Measurements from ENCODE around the gene NDUFS3. TPM values are rescaled to one million over a fixed set of nuclear protein-coding genes. Genes with fewer than 3 reads are reported as not detected.
A peak's percentile ranks its signal among the peaks of the same experiment; 100 is the strongest.

NDUFS3 gene
- total RNA-seq, 1 donor from 2014 or later = 151 TPM

GRCh38 chr11:47589584-47589976, 10.7 kb downstream of the NDUFS3 start:
- Mint-ChIP-seq H3K36me3 (ENCODE audit: low read depth) (no peaks in the 10 kb centered on the region), H3K27me3 (peaks cover 18% of the 10 kb centered on the region), H3K27ac (no peak overlapping the region), H3K4me3 (no peak overlapping the region), H3K4me1 (peaks cover 10% of the 10 kb centered on the region), H3K9me3 (no peaks in the 10 kb centered on the region)
- intact Hi-C loops (cut with micrococcal nuclease) = no loop called here
- no peak for DNase-seq

GRCh38 chr11:47589977-47590861, 11.3 kb downstream of the NDUFS3 start:
- peaks cover 23% of the 10 kb centered on the region for H3K27me3 Mint-ChIP-seq
- DNase-seq = no peak
- no peaks in the 10 kb centered on the region for H3K9me3 Mint-ChIP-seq
- peaks cover 10% of the 10 kb centered on the region for H3K4me1 Mint-ChIP-seq
- intact Hi-C loops (cut with micrococcal nuclease) = no loop called here
- no peaks in the 10 kb centered on the region for H3K36me3 Mint-ChIP-seq (ENCODE audit: low read depth)
- H3K27ac Mint-ChIP-seq = no peak overlapping the region
- H3K4me3 Mint-ChIP-seq = no peak overlapping the region

GRCh38 chr11:47591764-47592163, 12.9 kb downstream of the NDUFS3 start:
- no peak overlapping the region for H3K27ac Mint-ChIP-seq
- intact Hi-C loops (cut with micrococcal nuclease) = no loop called here
- H3K4me3 Mint-ChIP-seq = no peak overlapping the region
- peaks cover 10% of the 10 kb centered on the region for H3K4me1 Mint-ChIP-seq
- peaks cover 31% of the 10 kb centered on the region for H3K27me3 Mint-ChIP-seq
- no peak for DNase-seq
- H3K36me3 Mint-ChIP-seq (ENCODE audit: low read depth) = no peaks in the 10 kb centered on the region
- no peaks in the 10 kb centered on the region for H3K9me3 Mint-ChIP-seq

- no peak overlapping the region for H3K4me3 Mint-ChIP-seq
- no peaks in the 10 kb centered on the region for H3K36me3 Mint-ChIP-seq (ENCODE audit: low read depth)
- peaks cover 10% of the 10 kb centered on the region for H3K4me1 Mint-ChIP-seq
- no peaks in the 10 kb centered on the region for H3K9me3 Mint-ChIP-seq
- H3K27ac Mint-ChIP-seq = no peak overlapping the region
- DNase-seq = no peak
- intact Hi-C loops (cut with micrococcal nuclease) = no loop called here
- H3K27me3 Mint-ChIP-seq = peaks cover 31% of the 10 kb centered on the region
Measured at GRCh38 chr11:47592251-47592650, 13.4 kb downstream of the NDUFS3 start.

- intact Hi-C loops (cut with micrococcal nuclease) = no loop called here
- no peak overlapping the region for H3K27ac Mint-ChIP-seq
- H3K36me3 Mint-ChIP-seq (ENCODE audit: low read depth) = no peaks in the 10 kb centered on the region
- DNase-seq = no peak
- H3K27me3 Mint-ChIP-seq = peaks cover 31% of the 10 kb centered on the region
- no peak overlapping the region for H3K4me3 Mint-ChIP-seq
- no peaks in the 10 kb centered on the region for H3K9me3 Mint-ChIP-seq
- peaks cover 8% of the 10 kb centered on the region for H3K4me1 Mint-ChIP-seq
Measured at GRCh38 chr11:47592970-47593369, 14.1 kb downstream of the NDUFS3 start.

- H3K4me3 Mint-ChIP-seq = peak overlapping the region; percentile 30
- no peaks in the 10 kb centered on the region for H3K36me3 Mint-ChIP-seq (ENCODE audit: low read depth)
- H3K27me3 Mint-ChIP-seq = peaks cover 31% of the 10 kb centered on the region
- no peaks in the 10 kb centered on the region for H3K9me3 Mint-ChIP-seq
- H3K4me1 Mint-ChIP-seq = peaks cover 8% of the 10 kb centered on the region
- no peak for DNase-seq
- intact Hi-C loops (cut with micrococcal nuclease) = no loop called here
- H3K27ac Mint-ChIP-seq = no peak overlapping the region
Measured at GRCh38 chr11:47593492-47593933, 14.6 kb downstream of the NDUFS3 start.

GRCh38 chr11:47593934-47594855, 15.3 kb downstream of the NDUFS3 start, which contains the start of gene C1QTNF4:
C1QTNF4 (minus strand) TSS chr11:47594411; CDS start chr11:47590810, 3,601 bp downstream.
- Mint-ChIP-seq H3K36me3 (ENCODE audit: low read depth) (no peaks in the 10 kb centered on the region), H3K27me3 (peaks cover 31% of the 10 kb centered on the region), H3K9me3 (no peaks in the 10 kb centered on the region), H3K27ac (no peak within 1 kb of the TSS), H3K4me3 (peak within 1 kb of the TSS; percentile 30), H3K4me1 (peaks cover 11% of the 10 kb centered on the region)
- DNase-seq = no peak
- intact Hi-C loops (cut with micrococcal nuclease) = no loop called here

GRCh38 chr11:47595029-47595428, 16.2 kb downstream of the NDUFS3 start:
- Mint-ChIP-seq H3K9me3 (no peaks in the 10 kb centered on the region), H3K4me3 (no peak overlapping the region)

GRCh38 chr11:47595967-47596366, 17.1 kb downstream of the NDUFS3 start:
- H3K27me3 Mint-ChIP-seq = peaks cover 31% of the 10 kb centered on the region
- intact Hi-C loops (cut with micrococcal nuclease) = no loop called here
- H3K4me3 Mint-ChIP-seq = no peak overlapping the region
- H3K36me3 Mint-ChIP-seq (ENCODE audit: low read depth) = no peaks in the 10 kb centered on the region
- H3K9me3 Mint-ChIP-seq = no peaks in the 10 kb centered on the region
- no peak overlapping the region for H3K27ac Mint-ChIP-seq
- peaks cover 11% of the 10 kb centered on the region for H3K4me1 Mint-ChIP-seq
- DNase-seq = no peak

More at GRCh38 chr11:47595029-47595428, 16.2 kb downstream of the NDUFS3 start:
- H3K27ac Mint-ChIP-seq = no peak overlapping the region
- no peaks in the 10 kb centered on the region for H3K36me3 Mint-ChIP-seq (ENCODE audit: low read depth)
- peaks cover 11% of the 10 kb centered on the region for H3K4me1 Mint-ChIP-seq
- no peak for DNase-seq
- intact Hi-C loops (cut with micrococcal nuclease) = no loop called here
- H3K27me3 Mint-ChIP-seq = peaks cover 31% of the 10 kb centered on the region

GRCh38 chr11:47599902-47600301, 21.0 kb downstream of the NDUFS3 start:
- no peaks in the 10 kb centered on the region for H3K36me3 Mint-ChIP-seq (ENCODE audit: low read depth)
- peaks cover 10% of the 10 kb centered on the region for H3K27me3 Mint-ChIP-seq
- H3K4me3 Mint-ChIP-seq = no peak overlapping the region
- no peaks in the 10 kb centered on the region for H3K9me3 Mint-ChIP-seq
- peaks cover 3% of the 10 kb centered on the region for H3K4me1 Mint-ChIP-seq
- intact Hi-C loops (cut with micrococcal nuclease) = no loop called here
- no peak for DNase-seq
- no peak overlapping the region for H3K27ac Mint-ChIP-seq

GRCh38 chr11:47603295-47603694, 24.4 kb downstream of the NDUFS3 start:
- Mint-ChIP-seq H3K4me3 (no peak overlapping the region), H3K9me3 (no peaks in the 10 kb centered on the region), H3K4me1 (peaks cover 3% of the 10 kb centered on the region), H3K36me3 (ENCODE audit: low read depth) (peaks cover 4% of the 10 kb centered on the region), H3K27me3 (no peaks in the 10 kb centered on the region), H3K27ac (no peak overlapping the region)
- DNase-seq = no peak
- intact Hi-C loops (cut with micrococcal nuclease) = no loop called here

- Mint-ChIP-seq H3K36me3 (ENCODE audit: low read depth) (peaks cover 10% of the 10 kb centered on the region), H3K27me3 (no peaks in the 10 kb centered on the region), H3K27ac (no peak overlapping the region), H3K4me3 (no peak overlapping the region), H3K4me1 (peaks cover 6% of the 10 kb centered on the region), H3K9me3 (no peaks in the 10 kb centered on the region)
- no peak for DNase-seq
- intact Hi-C loops (cut with micrococcal nuclease) = no loop called here
Measured at GRCh38 chr11:47605921-47606320, 27.0 kb downstream of the NDUFS3 start.

- intact Hi-C loops (cut with micrococcal nuclease) = no loop called here
- Mint-ChIP-seq H3K9me3 (no peaks in the 10 kb centered on the region), H3K36me3 (ENCODE audit: low read depth) (peaks cover 10% of the 10 kb centered on the region)
Measured at GRCh38 chr11:47606731-47607130, 27.9 kb downstream of the NDUFS3 start.

GRCh38 chr11:47607380-47607779, 28.5 kb downstream of the NDUFS3 start:
- Mint-ChIP-seq H3K4me3 (no peak overlapping the region), H3K36me3 (ENCODE audit: low read depth) (peaks cover 10% of the 10 kb centered on the region), H3K9me3 (no peaks in the 10 kb centered on the region), H3K27me3 (no peaks in the 10 kb centered on the region), H3K27ac (no peak overlapping the region), H3K4me1 (peaks cover 6% of the 10 kb centered on the region)
- intact Hi-C loops (cut with micrococcal nuclease) = no loop called here
- DNase-seq = no peak

More at GRCh38 chr11:47606731-47607130, 27.9 kb downstream of the NDUFS3 start:
- Mint-ChIP-seq H3K4me3 (no peak overlapping the region), H3K27ac (no peak overlapping the region), H3K27me3 (no peaks in the 10 kb centered on the region), H3K4me1 (peaks cover 6% of the 10 kb centered on the region)
- no peak for DNase-seq

Data from activated CD4-positive, alpha-beta T cell treated with anti-CD3 and anti-CD28 coated beads, Interleukin-2, amount 10 ng/mL, durations not matched to agents 24 days and 14 days (primary cell).